Inferior parietal cortex (tissue), 1 donor: Measurements from ENCODE around the gene MSRB3.

Experiments used
- DNase-seq: peaks from one replicate; pipeline ENCODE4 v3.0.0-alpha.2; 2016; ENCODE audit errors: extremely low spot score

Gene MSRB3

GRCh38 chr12:65325183-65325582 is 46.7 kb downstream of the MSRB3 start:
- DNase-seq, result no peak

- no peak for DNase-seq
Observed at GRCh38 chr12:65326616-65327015, 48.1 kb downstream of the MSRB3 start.

- peak; percentile 21 for DNase-seq
Observed at GRCh38 chr12:65327207-65328076, 49.0 kb downstream of the MSRB3 start.

- DNase-seq, result no peak
Observed at GRCh38 chr12:65329721-65330120, 51.2 kb downstream of the MSRB3 start.

GRCh38 chr12:65330331-65330730 is 51.8 kb downstream of the MSRB3 start:
- no peak for DNase-seq

- DNase-seq, result no peak
Observed at GRCh38 chr12:65331456-65331855, 53.0 kb downstream of the MSRB3 start.

- DNase-seq, result no peak
Observed at GRCh38 chr12:65333649-65334048, 55.2 kb downstream of the MSRB3 start.

GRCh38 chr12:65334521-65334920 is 56.0 kb downstream of the MSRB3 start:
- DNase-seq, result no peak

- no peak for DNase-seq
Observed at GRCh38 chr12:65335021-65335714, 56.7 kb downstream of the MSRB3 start.

- no peak for DNase-seq
Observed at GRCh38 chr12:65335981-65336380, 57.5 kb downstream of the MSRB3 start.

GRCh38 chr12:65339161-65339560 is 60.7 kb downstream of the MSRB3 start:
- DNase-seq, result no peak

GRCh38 chr12:65343230-65343629 is 64.7 kb downstream of the MSRB3 start:
- no peak for DNase-seq

GRCh38 chr12:65343801-65344200 is 65.3 kb downstream of the MSRB3 start:
- no peak for DNase-seq

GRCh38 chr12:65355461-65355860 is 77.0 kb downstream of the MSRB3 start:
- no peak for DNase-seq

GRCh38 chr12:65362234-65363031 is 84.0 kb downstream of the MSRB3 start:
- DNase-seq, result no peak

GRCh38 chr12:65364046-65364445 is 85.6 kb downstream of the MSRB3 start:
- DNase-seq, result no peak

- no peak for DNase-seq
Observed at GRCh38 chr12:65367396-65367795, 88.9 kb downstream of the MSRB3 start.

GRCh38 chr12:65368055-65368454 is 89.6 kb downstream of the MSRB3 start:
- DNase-seq, result no peak

- no peak for DNase-seq
Observed at GRCh38 chr12:65372574-65372973, 94.1 kb downstream of the MSRB3 start.

GRCh38 chr12:65384240-65384639 is 105.8 kb downstream of the MSRB3 start:
- DNase-seq, result no peak

GRCh38 chr12:65387396-65387795 is 108.9 kb downstream of the MSRB3 start:
- no peak for DNase-seq

- DNase-seq, result no peak
Observed at GRCh38 chr12:65389436-65389835, 111.0 kb downstream of the MSRB3 start.
